Measurements from ENCODE around the gene C5orf34. TPM values are rescaled to one million over a fixed set of nuclear protein-coding genes. Genes with fewer than 3 reads are reported as not detected.

C5orf34 gene
- total and polyA plus RNA-seq, 9 of the 15 experiments (the other 6 are each of a cell fraction or from before 2014, with no cell fraction given) = 13.2 to 32.6 (median 20.7) TPM

GRCh38 chr5:43555895-43556606, 41.1 kb upstream of the C5orf34 start (continued):
- TF ChIP-seq ZNF347 (CRISPR knock-in tag; IDR thresholded peaks at IDR 0.05; ENCODE audit: low read depth) = no peak
- no peak for TF ChIP-seq SFPQ (IDR thresholded peaks at IDR 0.05; ENCODE audit: low read depth, low read length)
- no peak for TF ChIP-seq ATF2 (CRISPR knock-in tag; IDR thresholded peaks at IDR 0.05)
- TF ChIP-seq CBX2 (IDR thresholded peaks at IDR 0.05; ENCODE audit: insufficient read depth, low read length, poor library complexity, severe bottlenecking) = no peak
- no peak for TF ChIP-seq ETV5 (CRISPR knock-in tag; IDR thresholded peaks at IDR 0.05; ENCODE audit: low read depth)
- no peak for TF ChIP-seq HDAC2 (IDR thresholded peaks at IDR 0.05)
- TF ChIP-seq ZBTB1 (CRISPR knock-in tag; IDR thresholded peaks at IDR 0.05; ENCODE audit: borderline replicate concordance, low read depth) = no peak; the same call in 1 of the 2 replicates
- no peak for TF ChIP-seq ZNF695 (CRISPR knock-in tag; IDR thresholded peaks at IDR 0.05)
- no peak for TF ChIP-seq PKNOX1 (IDR thresholded peaks at IDR 0.05)
- no peak for TF ChIP-seq ZNF124 (CRISPR knock-in tag; IDR thresholded peaks at IDR 0.05)
- TF ChIP-seq XRCC5 (IDR thresholded peaks at IDR 0.05; ENCODE audit: low read depth, low read length) = 0 out of 2 replicates have a peak, but pooled peaks have one; percentile 0
- peak; percentile 92 for TF ChIP-seq ZC3H4 (CRISPR knock-in tag; IDR thresholded peaks at IDR 0.05; ENCODE audit: borderline replicate concordance)
- TF ChIP-seq ZNF609 (CRISPR knock-in tag; IDR thresholded peaks at IDR 0.05; ENCODE audit: borderline replicate concordance) = no peak
- TF ChIP-seq POLR2AphosphoS2 (IDR thresholded peaks at IDR 0.05; ENCODE audit: low read length) = no peak
- TF ChIP-seq KHSRP (IDR thresholded peaks at IDR 0.05) = no peak
- no peak for TF ChIP-seq POLR2H (tag; IDR thresholded peaks at IDR 0.05; ENCODE audit: low read depth)
- TF ChIP-seq LCOR (CRISPR knock-in tag; IDR thresholded peaks at IDR 0.05) = no peak; the same call in 1 of the 2 replicates
- TF ChIP-seq POLR3A (IDR thresholded peaks at IDR 0.05; ENCODE audit: borderline replicate concordance, extremely low read depth, insufficient read depth, insufficient read length) = no peak

Data from K562 (cell line).